Hepatocyte (in vitro differentiated cells): ENCODE measurements around the gene GON7. TPM values are rescaled to one million over a fixed set of nuclear protein-coding genes. Genes with fewer than 3 reads are reported as not detected.
A peak's percentile ranks its signal among the peaks of the same experiment; 100 is the strongest.
"Not testable (repeated sequence)": the region's sequence is repeated elsewhere in the genome, so short reads cannot be mapped to it uniquely, and the experiment has no call there.

ENCODE experiments used
- DNase-seq: peaks from one replicate; pipeline ENCODE4 v3.0.0-alpha.2; 2016; ENCODE audit warnings: low spot score
- H2AFZ ChIP-seq: fragments of 200-600 bp; sonication (generic); 2 replicates; pipeline ENCODE4 v1.6.0; 2016; ENCODE audit warnings: antibody characterized with exemption, mild to moderate bottlenecking
- H3K27ac ChIP-seq: fragments of 200-600 bp; sonication (generic); 2 replicates; pipeline ENCODE4 v1.5.1; 2016; ENCODE audit warnings: mild to moderate bottlenecking
- H3K27me3 ChIP-seq: fragments of 200-600 bp; sonication (generic); 2 replicates; pipeline ENCODE4 v1.6.1; 2016
- H3K36me3 ChIP-seq: fragments of 200-600 bp; sonication (generic); replicated peaks from 2 replicates; pipeline ENCODE4 v1.5.1; 2016; ENCODE audit warnings: low read depth; ENCODE audit not compliant: insufficient read depth
- H3K4me1 ChIP-seq: fragments of 200-600 bp; sonication (generic); 2 replicates; pipeline ENCODE4 v1.5.1; 2016; ENCODE audit warnings: mild to moderate bottlenecking, moderate library complexity; ENCODE audit not compliant: insufficient read depth
- H3K4me2 ChIP-seq: fragments of 200-600 bp; sonication (generic); 2 replicates; pipeline ENCODE4 v1.6.0; 2016
- H3K4me3 ChIP-seq: fragments of 200-600 bp; sonication (generic); 2 replicates; pipeline ENCODE4 v1.5.1; 2016; ENCODE audit warnings: mild to moderate bottlenecking
- H3K79me2 ChIP-seq: fragments of 200-600 bp; sonication (generic); 2 replicates; pipeline ENCODE4 v1.6.0; 2017; ENCODE audit warnings: mild to moderate bottlenecking
- H3K9me2 ChIP-seq: fragments of 200-600 bp; sonication (generic); replicated peaks from 2 replicates; pipeline ENCODE4 v1.6.0; 2017; ENCODE audit warnings: mild to moderate bottlenecking; ENCODE audit not compliant: insufficient read depth
- H3K9me3 ChIP-seq: fragments of 200-600 bp; sonication (generic); 2 replicates; pipeline ENCODE4 v1.5.1; 2016; ENCODE audit warnings: low read depth, mild to moderate bottlenecking
- H4K20me1 ChIP-seq: fragments of 200-600 bp; sonication (generic); 2 replicates; pipeline ENCODE4 v1.6.0; 2016; ENCODE audit warnings: mild to moderate bottlenecking; ENCODE audit not compliant: insufficient read depth, poor library complexity, severe bottlenecking
- EZH2 ChIP-seq: fragments of 200-600 bp; sonication (generic); IDR thresholded peaks from 2 replicates; pipeline ENCODE4 v1.6.1; 2016; ENCODE audit warnings: antibody characterized with exemption, mild to moderate bottlenecking, borderline replicate concordance
- EZH2phosphoT487 ChIP-seq: fragments of 200-600 bp; sonication (generic); IDR thresholded peaks from one replicate; pipeline ENCODE4 v1.6.1; 2018; ENCODE audit warnings: antibody characterized with exemption, mild to moderate bottlenecking, low read depth, moderate library complexity; ENCODE audit not compliant: unreplicated experiment, severe bottlenecking
- WGBS: methylation state at CpG from one replicate; pipeline ENCODE4 v1.1.6; 2016; ENCODE audit warnings: low lambda C conversion rate; ENCODE audit errors: missing lambda C conversion rate; 5-methylcytosine and 5-hydroxymethylcytosine counted together
- polyA plus RNA-seq: library from polyadenylated mRNA; unstranded; fragments of >200 nt; fragmentation: Nextera tagmentation; extraction: Ambion mirVana; gene quantifications from 2 replicates; pipeline ENCODE4 v1.2.1, GENCODE V29; 2016
- total RNA-seq: library from RNA; depleted of rRNA; stranded (reverse); fragments of >200 nt; gene quantifications from 2 replicates; pipeline ENCODE4 v1.2.3, GENCODE V29; 2014
- TF ChIP-seq, protein P1 (sequence below): fragments of 200-600 bp; sonication (generic); IDR thresholded peaks from 2 replicates; pipeline ENCODE4 v1.5.1; 2016; ENCODE audit warnings: antibody characterized with exemption, mild to moderate bottlenecking; ENCODE audit not compliant: poor library complexity

GON7 gene
- total and polyA plus RNA-seq, 2 experiments from 2014 or later, result 13.7 to 22.7 TPM

DNA sequence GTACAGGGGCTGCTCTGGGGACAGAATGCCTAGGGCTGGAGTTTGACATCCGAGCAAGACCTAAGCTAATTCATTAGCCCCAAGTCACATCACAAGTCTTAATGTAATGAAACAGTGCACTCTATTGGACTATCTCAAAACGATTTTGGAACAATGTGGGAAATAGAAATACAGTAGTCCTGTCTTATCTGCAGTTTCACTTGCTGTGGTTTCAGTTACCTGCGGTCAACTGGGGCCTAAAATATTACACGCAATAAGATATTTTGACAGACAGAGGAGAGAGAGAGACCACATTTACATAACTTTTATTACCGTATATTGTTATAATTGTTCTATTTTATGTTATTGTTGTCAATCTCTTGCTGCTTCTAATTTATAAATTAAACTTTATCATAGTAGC, 43.3 kb downstream of the GON7 start:
- WGBS, result 79% methylated on average over 5 of the region's 5 CpGs
- no peak for TF ChIP-seq EZH2phosphoT487
- TF ChIP-seq EZH2, result no peak

DNA sequence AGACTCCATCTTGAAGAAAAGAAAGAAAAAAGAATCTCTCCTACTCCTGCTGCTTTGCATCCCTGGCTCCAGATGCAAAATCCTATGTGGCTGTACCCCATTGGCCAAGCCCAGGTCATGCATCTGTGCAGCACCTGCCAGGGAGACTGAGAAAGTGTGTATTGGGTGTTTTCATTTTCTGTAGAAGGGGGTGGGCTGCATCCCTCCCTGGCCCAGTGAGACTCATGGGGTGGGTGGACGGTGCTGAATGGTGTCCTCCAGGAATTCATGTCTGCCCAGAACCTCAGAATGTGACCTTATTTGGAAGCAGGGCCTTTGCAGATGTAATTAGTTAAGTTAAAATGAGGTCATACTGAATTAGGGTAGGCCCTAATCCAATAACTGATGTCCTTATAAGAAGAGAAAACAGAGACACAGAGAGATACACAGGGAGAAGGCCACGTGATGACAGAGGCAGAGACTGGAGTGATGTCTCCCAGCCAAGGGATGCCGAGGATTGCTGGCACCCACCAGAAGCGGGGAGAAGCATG, 45.4 kb downstream of the GON7 start:
- no peaks in the 10 kb centered on the region for H4K20me1 ChIP-seq

More for the DNA sequence above, 43.3 kb downstream of the GON7 start:
- Histone ChIP-seq H3K9me3 (no peaks in the 10 kb centered on the region), H3K27me3 (no peaks in the 10 kb centered on the region), H3K4me3 (no peak overlapping the region), H3K4me2 (no peak overlapping the region), H2AFZ (no peak overlapping the region), H3K79me2 (no peaks in the 10 kb centered on the region), H3K36me3 (no peaks in the 10 kb centered on the region), H4K20me1 (no peaks in the 10 kb centered on the region), H3K9me2 (no peaks in the 10 kb centered on the region), H3K27ac (no peak overlapping the region), H3K4me1 (no peaks in the 10 kb centered on the region)
- DNase-seq, result no peak

DNA sequence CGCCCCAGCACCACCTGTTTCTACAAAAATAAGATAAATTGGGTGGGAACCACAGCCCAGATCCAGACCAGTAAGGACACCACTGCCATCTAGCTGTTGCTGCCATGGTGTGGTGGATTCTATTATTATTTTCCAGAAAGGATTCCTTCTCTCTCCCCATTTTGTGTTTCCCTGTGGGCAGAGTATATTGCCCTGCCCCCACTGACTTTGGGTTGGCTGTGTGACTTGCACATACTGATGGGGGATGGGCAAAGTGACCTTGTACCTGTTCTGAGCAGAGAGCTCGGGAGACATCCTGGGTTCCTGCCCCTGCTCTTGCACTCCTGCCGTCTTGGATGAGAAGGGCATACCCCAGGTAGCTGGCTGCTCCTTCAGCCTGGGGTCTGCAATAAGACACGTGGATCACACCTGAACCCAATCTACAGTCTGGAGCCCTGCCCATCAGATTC, 46.5 kb downstream of the GON7 start:
- TF ChIP-seq EZH2 (no peak), EZH2phosphoT487 (no peak)
- TF ChIP-seq, protein P1, sequence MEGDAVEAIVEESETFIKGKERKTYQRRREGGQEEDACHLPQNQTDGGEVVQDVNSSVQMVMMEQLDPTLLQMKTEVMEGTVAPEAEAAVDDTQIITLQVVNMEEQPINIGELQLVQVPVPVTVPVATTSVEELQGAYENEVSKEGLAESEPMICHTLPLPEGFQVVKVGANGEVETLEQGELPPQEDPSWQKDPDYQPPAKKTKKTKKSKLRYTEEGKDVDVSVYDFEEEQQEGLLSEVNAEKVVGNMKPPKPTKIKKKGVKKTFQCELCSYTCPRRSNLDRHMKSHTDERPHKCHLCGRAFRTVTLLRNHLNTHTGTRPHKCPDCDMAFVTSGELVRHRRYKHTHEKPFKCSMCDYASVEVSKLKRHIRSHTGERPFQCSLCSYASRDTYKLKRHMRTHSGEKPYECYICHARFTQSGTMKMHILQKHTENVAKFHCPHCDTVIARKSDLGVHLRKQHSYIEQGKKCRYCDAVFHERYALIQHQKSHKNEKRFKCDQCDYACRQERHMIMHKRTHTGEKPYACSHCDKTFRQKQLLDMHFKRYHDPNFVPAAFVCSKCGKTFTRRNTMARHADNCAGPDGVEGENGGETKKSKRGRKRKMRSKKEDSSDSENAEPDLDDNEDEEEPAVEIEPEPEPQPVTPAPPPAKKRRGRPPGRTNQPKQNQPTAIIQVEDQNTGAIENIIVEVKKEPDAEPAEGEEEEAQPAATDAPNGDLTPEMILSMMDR, result peak; percentile 55
- Histone ChIP-seq H3K4me1 (no peaks in the 10 kb centered on the region), H3K36me3 (no peaks in the 10 kb centered on the region), H3K27me3 (no peaks in the 10 kb centered on the region), H3K9me3 (no peaks in the 10 kb centered on the region), H3K9me2 (no peaks in the 10 kb centered on the region), H3K27ac (no peak overlapping the region), H2AFZ (no peak overlapping the region), H3K4me2 (no peak overlapping the region), H3K79me2 (no peaks in the 10 kb centered on the region), H4K20me1 (no peaks in the 10 kb centered on the region), H3K4me3 (no peak overlapping the region)
- 39% methylated on average over 4 of the region's 4 CpGs for WGBS
- DNase-seq, result peak; percentile 30

More for the DNA sequence above, 45.4 kb downstream of the GON7 start:
- Histone ChIP-seq H3K9me3 (no peaks in the 10 kb centered on the region), H3K4me2 (no peak overlapping the region), H3K9me2 (no peaks in the 10 kb centered on the region), H2AFZ (no peak overlapping the region), H3K4me1 (no peaks in the 10 kb centered on the region), H3K36me3 (no peaks in the 10 kb centered on the region), H3K27me3 (no peaks in the 10 kb centered on the region), H3K4me3 (no peak overlapping the region), H3K79me2 (no peaks in the 10 kb centered on the region), H3K27ac (no peak overlapping the region)
- TF ChIP-seq EZH2phosphoT487 (no peak), EZH2 (no peak)
- TF ChIP-seq, protein P1, result no peak
- 86% methylated on average over 4 of the region's 4 CpGs for WGBS
- DNase-seq, result no peak

DNA sequence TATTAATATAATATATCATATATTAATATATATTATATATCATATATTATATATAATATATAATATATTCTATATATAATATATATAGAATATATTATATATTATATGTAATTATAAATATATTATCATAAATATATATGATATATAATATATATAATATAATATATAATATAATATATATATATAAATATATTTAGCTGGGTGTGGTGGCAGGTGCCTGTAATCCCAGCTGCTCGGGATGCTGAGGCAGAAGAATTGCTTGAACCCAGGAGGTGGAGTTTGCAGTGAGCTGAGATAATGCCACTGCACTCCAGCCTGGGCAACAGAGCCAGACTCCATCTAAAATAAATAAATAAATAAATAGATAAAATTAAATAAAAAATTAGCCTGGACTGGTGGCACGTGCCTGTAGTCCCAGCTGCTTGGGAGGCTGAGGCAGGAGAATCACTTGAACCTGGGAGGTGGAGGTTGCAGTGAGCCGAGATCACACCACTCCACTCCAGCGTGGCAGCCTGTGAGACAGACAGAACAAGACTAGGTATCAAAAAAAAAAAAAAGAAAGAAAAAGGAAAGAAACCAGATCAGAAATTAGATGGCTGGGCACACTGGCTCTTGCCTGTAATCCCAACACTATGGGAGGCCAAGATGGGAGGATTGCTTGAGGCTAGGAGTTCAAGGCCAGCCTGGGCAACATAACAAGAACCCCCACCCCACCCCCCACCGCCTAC, 47.1 kb downstream of the GON7 start:
- not testable (repeated sequence) for H3K9me3 ChIP-seq, DNase-seq, H3K79me2 ChIP-seq, H3K9me2 ChIP-seq, H3K4me2 ChIP-seq, H4K20me1 ChIP-seq, H3K36me3 ChIP-seq, H3K27ac ChIP-seq, H3K27me3 ChIP-seq, H3K4me3 ChIP-seq, H3K4me1 ChIP-seq, H2AFZ ChIP-seq
- 67% methylated on average over 5 of the region's 5 CpGs for WGBS

DNA sequence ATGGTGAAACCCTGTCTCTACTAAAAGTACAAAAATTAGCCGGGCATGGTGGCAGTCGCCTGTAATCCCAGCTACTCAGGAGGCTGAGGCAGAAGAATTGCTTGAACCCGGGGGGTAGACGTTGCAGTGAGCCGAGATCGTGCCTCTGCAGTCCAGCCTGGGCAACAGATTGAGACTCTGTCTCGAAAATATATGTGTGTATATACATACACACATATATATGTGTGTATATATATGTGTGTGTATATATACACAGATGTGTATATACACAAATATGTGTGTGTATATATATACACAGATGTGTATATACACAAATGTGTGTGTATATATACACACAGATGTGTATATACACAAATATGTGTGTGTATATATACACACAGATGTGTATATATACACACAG, 48.5 kb downstream of the GON7 start:
- not testable (repeated sequence) for H3K9me2 ChIP-seq, DNase-seq
- 99% methylated on average over 7 of the region's 7 CpGs for WGBS

More for the DNA sequence above, 48.5 kb downstream of the GON7 start:
- H3K9me3 ChIP-seq, H3K4me3 ChIP-seq, H2AFZ ChIP-seq, H3K4me1 ChIP-seq, H3K36me3 ChIP-seq, H3K27ac ChIP-seq, H3K79me2 ChIP-seq, H3K4me2 ChIP-seq, H4K20me1 ChIP-seq, H3K27me3 ChIP-seq: not testable (repeated sequence)
